IMR-90 (cell line): ENCODE measurements around the gene C5AR2.
"Not testable (repeated sequence)": the region's sequence is repeated elsewhere in the genome, so short reads cannot be mapped to it uniquely, and the experiment has no call there.

Experiments used
- CTCF ChIP-seq: conservative IDR thresholded peaks from 2 replicates; pipeline ENCODE4 v1.5.1; 2012; ENCODE audit warnings: mild to moderate bottlenecking, low read depth, low read length, improper control_type of control experiment
- RAD21 ChIP-seq: IDR thresholded peaks from 2 replicates; pipeline ENCODE4 v1.6.1; 2012; ENCODE audit warnings: low read length, improper control_type of control experiment
- RFX5 ChIP-seq: IDR thresholded peaks from 2 replicates; pipeline ENCODE4 v1.8.0; 2012; ENCODE audit warnings: low read depth, mild to moderate bottlenecking, low read length, moderate library complexity

- not testable (repeated sequence) for TF ChIP-seq CTCF, RAD21, RFX5
These were observed 55.6 kb downstream of the C5AR2 start for GRCh38 chr19:47387623-47388022.
